ENCODE results near the gene RTEL1.

Gene RTEL1

GRCh38 chr20:63732118-63733095 lies 74.3 kb downstream of the RTEL1 start:
- no peak overlapping the region for H3K4me3 ChIP-seq (replicated peaks; ENCODE audit: low read depth, low read length)
- no peak for DNase-seq (ENCODE audit: low read depth)
- no peak for TF ChIP-seq CTCF (IDR thresholded peaks at IDR 0.05; ENCODE audit: low read length, missing control alignments)

- TF ChIP-seq CTCF (IDR thresholded peaks at IDR 0.05; ENCODE audit: low read length, missing control alignments): no peak
- no peak for DNase-seq (ENCODE audit: low read depth)
- no peak overlapping the region for H3K4me3 ChIP-seq (replicated peaks; ENCODE audit: low read depth, low read length)
These were observed 75.0 kb downstream of the RTEL1 start for GRCh38 chr20:63733117-63733516.

- no peak for TF ChIP-seq CTCF (IDR thresholded peaks at IDR 0.05; ENCODE audit: low read length, missing control alignments)
- no peak overlapping the region for H3K4me3 ChIP-seq (replicated peaks; ENCODE audit: low read depth, low read length)
- DNase-seq (ENCODE audit: low read depth): no peak
These were observed 75.5 kb downstream of the RTEL1 start for GRCh38 chr20:63733579-63734081.

- TF ChIP-seq CTCF (IDR thresholded peaks at IDR 0.05; ENCODE audit: low read length, missing control alignments): no peak
- H3K4me3 ChIP-seq (replicated peaks; ENCODE audit: low read depth, low read length): no peak overlapping the region
- no peak for DNase-seq (ENCODE audit: low read depth)
These were observed 76.2 kb downstream of the RTEL1 start for GRCh38 chr20:63734111-63734945.

- no peak for TF ChIP-seq CTCF (IDR thresholded peaks at IDR 0.05; ENCODE audit: low read length, missing control alignments)
- no peak overlapping the region for H3K4me3 ChIP-seq (replicated peaks; ENCODE audit: low read depth, low read length)
- DNase-seq (ENCODE audit: low read depth): no peak
These were observed 77.1 kb downstream of the RTEL1 start for GRCh38 chr20:63734946-63735858.
